Measurements from ENCODE around the gene HDAC9.

The HDAC9 gene

DNA sequence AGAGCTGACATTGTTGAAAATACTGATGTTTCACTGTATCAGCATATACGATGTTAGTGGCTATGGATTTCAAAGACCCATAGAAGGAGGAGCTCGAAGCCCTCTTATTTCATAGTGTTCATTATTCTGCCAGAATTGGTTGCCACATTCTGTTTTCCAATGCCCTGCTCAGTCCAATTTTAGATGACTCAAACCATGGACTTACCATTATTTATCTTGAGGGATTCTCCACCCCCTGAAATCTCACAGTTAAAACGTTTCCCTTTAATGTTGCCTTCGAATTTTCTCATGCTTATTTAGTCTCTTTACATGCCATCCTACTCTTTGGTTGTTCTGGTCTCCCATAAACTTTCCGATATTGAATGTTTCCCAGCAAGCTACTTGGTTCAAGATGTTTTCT, 264.5 kb downstream of the HDAC9 start:
- H3K9me3 ChIP-seq (ENCODE audit: insufficient read depth, low read length): no peaks in the 10 kb centered on the region
- no peak overlapping the region for H3K4me3 ChIP-seq (ENCODE audit: low read length)
- TF ChIP-seq, protein P1, sequence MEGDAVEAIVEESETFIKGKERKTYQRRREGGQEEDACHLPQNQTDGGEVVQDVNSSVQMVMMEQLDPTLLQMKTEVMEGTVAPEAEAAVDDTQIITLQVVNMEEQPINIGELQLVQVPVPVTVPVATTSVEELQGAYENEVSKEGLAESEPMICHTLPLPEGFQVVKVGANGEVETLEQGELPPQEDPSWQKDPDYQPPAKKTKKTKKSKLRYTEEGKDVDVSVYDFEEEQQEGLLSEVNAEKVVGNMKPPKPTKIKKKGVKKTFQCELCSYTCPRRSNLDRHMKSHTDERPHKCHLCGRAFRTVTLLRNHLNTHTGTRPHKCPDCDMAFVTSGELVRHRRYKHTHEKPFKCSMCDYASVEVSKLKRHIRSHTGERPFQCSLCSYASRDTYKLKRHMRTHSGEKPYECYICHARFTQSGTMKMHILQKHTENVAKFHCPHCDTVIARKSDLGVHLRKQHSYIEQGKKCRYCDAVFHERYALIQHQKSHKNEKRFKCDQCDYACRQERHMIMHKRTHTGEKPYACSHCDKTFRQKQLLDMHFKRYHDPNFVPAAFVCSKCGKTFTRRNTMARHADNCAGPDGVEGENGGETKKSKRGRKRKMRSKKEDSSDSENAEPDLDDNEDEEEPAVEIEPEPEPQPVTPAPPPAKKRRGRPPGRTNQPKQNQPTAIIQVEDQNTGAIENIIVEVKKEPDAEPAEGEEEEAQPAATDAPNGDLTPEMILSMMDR (IDR thresholded peaks at IDR 0.05; ENCODE audit: low read depth, low read length): no peak
- TF ChIP-seq EZH2phosphoT487 (IDR thresholded peaks at IDR 0.05; ENCODE audit: low read depth): no peak
- H3K27me3 ChIP-seq (ENCODE audit: low read depth, low read length): no peaks in the 10 kb centered on the region
- no peak overlapping the region for H3K9ac ChIP-seq (ENCODE audit: low read length)
- no peak overlapping the region for H3K27ac ChIP-seq (ENCODE audit: low read length)
- no peak overlapping the region for H3K4me2 ChIP-seq (ENCODE audit: low read length)
- no peaks in the 10 kb centered on the region for H3K4me1 ChIP-seq (ENCODE audit: low read length)
- H3K79me2 ChIP-seq (ENCODE audit: low read length): no peaks in the 10 kb centered on the region
- no peaks in the 10 kb centered on the region for H4K20me1 ChIP-seq (ENCODE audit: insufficient read depth, low read length)
- H3K36me3 ChIP-seq (replicated peaks; ENCODE audit: low read depth, low read length): no peaks in the 10 kb centered on the region
- no peak overlapping the region for H2AFZ ChIP-seq (ENCODE audit: low read depth, low read length)

DNA sequence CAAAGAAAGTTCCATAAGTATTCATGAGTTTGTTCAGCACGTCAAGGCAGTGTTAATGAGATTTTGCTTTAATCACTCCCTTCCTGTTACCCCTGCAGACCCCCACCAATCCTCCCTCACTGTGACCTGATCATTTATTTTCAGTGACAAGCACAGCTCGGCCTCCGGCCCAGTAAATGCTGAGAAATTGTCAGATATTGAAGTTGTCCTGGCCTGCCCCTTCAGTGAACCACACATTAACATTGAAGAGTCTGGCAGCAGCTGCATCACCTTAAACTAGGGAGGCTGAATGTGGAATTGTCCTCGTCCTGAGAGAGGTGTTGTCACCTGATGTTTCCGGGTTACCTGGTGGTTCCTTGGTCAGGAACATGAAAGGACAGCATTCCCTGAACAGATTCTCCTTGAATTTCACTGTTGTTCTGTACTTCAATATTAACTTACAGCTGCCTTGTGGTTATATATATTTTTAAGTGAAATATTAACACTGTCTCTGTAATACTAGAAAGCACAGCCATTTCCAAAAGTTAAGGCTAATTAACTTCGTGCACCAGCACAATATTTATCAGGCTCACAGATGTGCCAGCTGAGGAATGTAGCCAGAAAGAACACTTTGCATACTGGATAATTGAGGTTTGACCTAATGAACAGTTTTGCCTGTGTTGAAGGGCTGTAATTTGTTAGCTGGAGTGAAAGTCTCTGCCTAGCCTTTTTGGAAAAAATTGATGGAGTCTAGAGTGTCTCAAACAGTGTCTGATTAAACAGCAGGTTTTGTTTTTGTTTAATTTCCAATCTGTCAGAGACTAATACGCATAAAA, 265.3 kb downstream of the HDAC9 start:
- Histone ChIP-seq H3K79me2 (ENCODE audit: low read length) (no peaks in the 10 kb centered on the region), H3K27ac (ENCODE audit: low read length) (no peak overlapping the region), H3K27me3 (ENCODE audit: low read depth, low read length) (no peaks in the 10 kb centered on the region), H4K20me1 (ENCODE audit: insufficient read depth, low read length) (no peaks in the 10 kb centered on the region), H3K9me3 (ENCODE audit: insufficient read depth, low read length) (no peaks in the 10 kb centered on the region), H2AFZ (ENCODE audit: low read depth, low read length) (no peak overlapping the region), H3K36me3 (replicated peaks; ENCODE audit: low read depth, low read length) (no peaks in the 10 kb centered on the region), H3K4me2 (ENCODE audit: low read length) (no peak overlapping the region), H3K4me3 (ENCODE audit: low read length) (no peak overlapping the region), H3K4me1 (ENCODE audit: low read length) (no peaks in the 10 kb centered on the region), H3K9ac (ENCODE audit: low read length) (no peak overlapping the region)
- TF ChIP-seq, protein P1 (IDR thresholded peaks at IDR 0.05; ENCODE audit: low read depth, low read length): no peak
- no peak for TF ChIP-seq EZH2phosphoT487 (IDR thresholded peaks at IDR 0.05; ENCODE audit: low read depth)

DNA sequence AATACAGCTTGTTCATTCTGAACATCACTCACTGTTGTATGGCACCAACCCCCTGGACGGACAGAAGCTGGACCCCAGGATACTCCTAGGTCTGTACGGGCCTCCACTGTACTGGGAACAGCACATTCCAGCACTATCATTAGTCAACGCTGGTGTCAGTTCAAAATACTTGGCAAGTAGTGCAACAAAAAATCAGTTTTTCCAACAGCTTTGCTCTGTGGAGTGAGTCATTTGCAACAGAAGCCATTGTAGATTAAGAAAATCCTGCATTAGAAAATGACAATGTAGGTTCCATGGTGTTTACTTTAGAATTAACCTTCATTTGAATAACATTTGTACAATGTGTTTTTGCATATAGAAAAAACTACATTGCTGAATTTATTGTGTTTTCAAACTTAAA, 266.6 kb downstream of the HDAC9 start:
- TF ChIP-seq, protein P1 (IDR thresholded peaks at IDR 0.05; ENCODE audit: low read depth, low read length): no peak
- TF ChIP-seq EZH2phosphoT487 (IDR thresholded peaks at IDR 0.05; ENCODE audit: low read depth): no peak
- Histone ChIP-seq H3K4me2 (ENCODE audit: low read length) (no peak overlapping the region), H2AFZ (ENCODE audit: low read depth, low read length) (no peak overlapping the region), H3K9me3 (ENCODE audit: insufficient read depth, low read length) (no peaks in the 10 kb centered on the region), H3K27me3 (ENCODE audit: low read depth, low read length) (no peaks in the 10 kb centered on the region), H3K9ac (ENCODE audit: low read length) (no peak overlapping the region), H3K79me2 (ENCODE audit: low read length) (no peaks in the 10 kb centered on the region), H3K4me3 (ENCODE audit: low read length) (no peak overlapping the region), H4K20me1 (ENCODE audit: insufficient read depth, low read length) (no peaks in the 10 kb centered on the region), H3K4me1 (ENCODE audit: low read length) (no peaks in the 10 kb centered on the region), H3K27ac (ENCODE audit: low read length) (no peak overlapping the region), H3K36me3 (replicated peaks; ENCODE audit: low read depth, low read length) (no peaks in the 10 kb centered on the region)

DNA sequence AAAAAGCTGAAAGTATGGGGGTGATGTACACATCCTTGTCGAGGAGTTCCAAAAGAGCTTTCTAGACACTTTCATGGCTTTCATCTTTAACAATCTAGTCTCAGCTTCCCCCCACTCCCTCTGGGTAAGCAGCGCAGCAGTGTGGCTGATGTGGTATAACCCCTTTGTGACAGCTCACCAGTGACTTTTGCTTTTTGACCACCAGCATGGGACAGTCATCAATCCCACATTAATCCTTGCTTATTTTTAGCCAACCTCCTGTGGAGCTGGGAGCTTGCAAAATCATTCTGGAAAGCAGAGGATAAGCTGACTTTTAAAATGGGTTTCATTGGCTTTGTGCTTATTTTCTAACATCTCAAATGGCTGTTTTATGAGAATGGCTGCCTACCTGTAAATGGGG, 272.7 kb downstream of the HDAC9 start:
- H3K27me3 ChIP-seq (ENCODE audit: low read depth, low read length): no peaks in the 10 kb centered on the region
- no peaks in the 10 kb centered on the region for H3K9me3 ChIP-seq (ENCODE audit: insufficient read depth, low read length)
- H4K20me1 ChIP-seq (ENCODE audit: insufficient read depth, low read length): no peaks in the 10 kb centered on the region
- H3K4me3 ChIP-seq (ENCODE audit: low read length): no peak overlapping the region
- H3K79me2 ChIP-seq (ENCODE audit: low read length): no peaks in the 10 kb centered on the region
- no peak overlapping the region for H3K9ac ChIP-seq (ENCODE audit: low read length)
- H3K36me3 ChIP-seq (replicated peaks; ENCODE audit: low read depth, low read length): no peaks in the 10 kb centered on the region
- H3K27ac ChIP-seq (ENCODE audit: low read length): no peak overlapping the region
- H3K4me1 ChIP-seq (ENCODE audit: low read length): no peaks in the 10 kb centered on the region
- no peak overlapping the region for H2AFZ ChIP-seq (ENCODE audit: low read depth, low read length)
- TF ChIP-seq, protein P1 (IDR thresholded peaks at IDR 0.05; ENCODE audit: low read depth, low read length): no peak
- TF ChIP-seq EZH2phosphoT487 (IDR thresholded peaks at IDR 0.05; ENCODE audit: low read depth): no peak
- no peak overlapping the region for H3K4me2 ChIP-seq (ENCODE audit: low read length)

Measured in OCI-LY3 (cell line).